Measurements from ENCODE around the gene PRIM1.

- TF ChIP-seq CTCF (IDR thresholded peaks at IDR 0.05) (no peak), EP300 (IDR thresholded peaks at IDR 0.05) (no peak), POLR2A (IDR thresholded peaks at IDR 0.05) (no peak)
These were observed 20.5 kb upstream of the PRIM1 start for GRCh38 chr12:56772625-56773024.
